Measurements from ENCODE around the gene CERS6. TPM values are rescaled to one million over a fixed set of nuclear protein-coding genes. Genes with fewer than 3 reads are reported as not detected.

Gene CERS6
- total RNA-seq, 1 donor: 16.0 TPM

DNA sequence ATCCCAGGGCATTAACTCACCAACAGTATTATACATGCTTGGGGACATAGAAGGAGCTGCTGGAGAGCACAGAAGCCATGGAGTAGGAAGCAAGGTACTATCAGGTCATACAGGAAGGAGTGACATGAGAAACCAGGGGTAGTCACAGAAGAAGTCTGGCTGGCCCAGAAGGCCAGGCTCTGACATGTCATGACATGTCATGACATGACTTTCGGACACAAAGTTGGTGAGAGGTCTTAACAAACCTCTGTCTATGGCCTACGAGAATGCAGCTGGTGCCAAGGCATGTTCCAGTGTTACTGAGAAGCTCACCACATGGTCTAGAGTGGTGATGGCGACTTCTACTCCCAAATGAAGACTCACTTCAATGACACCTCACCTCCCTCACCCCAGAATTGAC is 3.3 kb upstream of the CERS6 start:
- TF ChIP-seq CTCF (IDR thresholded peaks at IDR 0.05; ENCODE audit: insufficient read depth, low read depth, low read length): no peak
- no peak overlapping the region for H3K4me3 ChIP-seq (ENCODE audit: low read depth, low read length)
- no peak for DNase-seq (ENCODE audit: low read depth)

GRCh38 chr2:168453404-168453803 is 2.7 kb upstream of the CERS6 start:
- TF ChIP-seq CTCF (IDR thresholded peaks at IDR 0.05; ENCODE audit: insufficient read depth, low read depth, low read length): no peak
- no peak overlapping the region for H3K4me3 ChIP-seq (ENCODE audit: low read depth, low read length)
- DNase-seq (ENCODE audit: low read depth): no peak

DNA sequence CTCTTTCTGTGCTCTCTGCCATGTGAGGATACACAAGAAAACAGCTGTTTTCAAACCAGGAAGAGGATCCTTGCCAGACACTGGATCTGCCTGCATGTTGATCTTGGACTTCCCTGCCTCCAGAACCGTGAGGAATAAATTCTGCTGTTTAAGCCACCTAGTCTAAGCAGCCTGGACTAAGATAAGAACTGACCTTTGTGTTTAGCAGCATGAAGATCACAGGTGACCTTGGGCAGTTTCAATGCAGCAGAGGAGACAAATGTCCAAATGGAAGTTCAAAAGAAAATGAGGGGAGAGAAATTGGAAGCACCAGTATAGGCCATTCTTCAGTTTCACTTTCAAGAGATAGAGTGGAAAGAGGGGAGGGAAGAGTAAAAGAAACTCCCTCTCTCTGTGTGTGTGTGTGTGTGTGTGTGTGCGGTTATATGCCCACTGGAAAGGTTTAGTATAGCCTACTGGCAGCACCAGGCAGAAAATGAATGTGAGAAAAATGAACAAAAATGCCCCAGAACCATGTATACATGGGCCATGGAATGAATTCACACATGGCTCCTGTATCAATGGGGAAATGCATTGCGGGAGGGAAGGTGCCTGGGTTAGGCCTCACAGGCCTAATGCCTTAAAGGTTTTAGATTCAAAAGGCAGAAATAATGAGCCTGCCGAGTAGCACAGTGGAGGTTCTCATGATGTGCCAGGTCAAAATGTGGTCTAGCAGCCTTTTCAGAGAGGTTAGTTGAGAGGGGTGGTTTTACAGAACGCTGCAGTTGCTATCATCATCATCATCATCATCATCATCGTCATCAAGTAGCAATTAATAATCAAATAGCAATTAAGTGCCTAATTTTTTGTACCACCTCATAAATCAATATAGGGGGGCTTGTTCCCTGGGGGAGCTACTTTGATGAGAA is 1.1 kb upstream of the CERS6 start:
- no peak for DNase-seq (ENCODE audit: low read depth)
- TF ChIP-seq CTCF (IDR thresholded peaks at IDR 0.05; ENCODE audit: insufficient read depth, low read depth, low read length): no peak
- peak overlapping the region; percentile 73 for H3K4me3 ChIP-seq (ENCODE audit: low read depth, low read length)

DNA sequence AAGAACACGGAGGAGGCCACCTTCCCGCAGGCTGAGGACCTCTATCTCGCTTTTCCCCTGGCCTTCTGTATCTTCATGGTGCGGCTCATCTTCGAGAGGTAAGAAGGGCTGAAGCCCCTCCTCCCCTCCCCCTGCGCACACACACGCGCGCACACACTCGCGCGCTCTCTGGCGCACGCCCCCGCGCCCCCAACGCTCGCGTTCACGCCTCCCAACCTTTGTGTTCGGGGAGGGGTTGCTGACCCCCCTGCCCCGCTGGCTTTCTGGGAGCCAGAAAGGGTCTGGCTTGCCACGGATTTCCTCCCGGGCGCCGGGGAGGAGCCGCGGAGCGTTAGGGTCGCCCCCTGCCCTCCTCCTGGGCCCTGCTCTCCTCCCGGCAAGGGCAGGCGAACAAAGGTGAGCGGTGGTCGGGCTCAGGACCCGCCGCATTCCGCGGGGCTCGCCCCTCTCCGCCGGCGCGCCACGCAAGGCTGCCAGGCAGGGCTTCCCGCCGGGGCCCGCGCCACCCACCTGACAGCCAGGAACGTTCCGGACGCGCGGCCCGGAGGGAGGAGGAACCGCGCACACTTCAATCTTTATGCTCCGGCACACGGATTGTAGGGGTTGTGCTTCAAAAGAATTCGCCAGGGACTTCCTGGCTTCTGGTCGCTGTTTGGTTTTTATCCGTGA is 583 bp downstream of the CERS6 start:
- peak overlapping the region; percentile 84 for H3K4me3 ChIP-seq (ENCODE audit: low read depth, low read length)
- no peak for TF ChIP-seq CTCF (IDR thresholded peaks at IDR 0.05; ENCODE audit: insufficient read depth, low read depth, low read length)
- DNase-seq (ENCODE audit: low read depth): peak; percentile 22

DNA sequence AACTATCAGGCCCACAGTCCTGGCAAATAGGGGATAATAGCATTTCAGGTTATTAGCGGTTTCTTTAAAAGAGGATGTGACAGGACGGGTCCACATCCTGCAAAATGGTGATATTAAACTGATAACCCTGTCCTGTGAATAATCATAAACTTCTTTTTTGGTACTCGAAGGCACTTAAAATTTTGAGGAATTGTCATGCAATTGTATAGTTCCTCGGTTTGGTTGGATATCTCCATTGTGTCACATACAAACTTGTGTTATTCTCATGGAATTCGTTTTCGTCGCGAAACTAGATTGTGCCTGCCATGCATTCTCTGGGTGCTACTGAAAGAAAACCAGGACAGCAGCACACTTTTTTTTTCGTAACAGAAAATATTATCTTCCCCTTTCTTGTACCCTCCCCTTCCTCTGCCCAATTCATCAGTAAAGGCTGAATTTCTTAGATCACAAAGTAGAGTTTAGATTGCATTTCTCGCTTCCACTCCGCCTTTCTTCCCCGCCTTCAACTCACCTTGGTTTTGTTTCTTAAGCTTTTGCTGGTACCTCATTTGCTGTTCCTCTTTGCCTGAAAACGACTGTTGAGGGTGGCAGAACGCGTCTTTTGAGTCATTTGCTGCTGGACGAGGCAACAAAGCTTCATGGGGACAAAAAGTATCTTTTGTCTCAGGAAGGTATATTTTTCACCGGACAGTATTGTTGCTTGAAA is 1.3 kb downstream of the CERS6 start:
- peak overlapping the region; percentile 84 for H3K4me3 ChIP-seq (ENCODE audit: low read depth, low read length)
- no peak for TF ChIP-seq CTCF (IDR thresholded peaks at IDR 0.05; ENCODE audit: insufficient read depth, low read depth, low read length)
- no peak for DNase-seq (ENCODE audit: low read depth)

DNA sequence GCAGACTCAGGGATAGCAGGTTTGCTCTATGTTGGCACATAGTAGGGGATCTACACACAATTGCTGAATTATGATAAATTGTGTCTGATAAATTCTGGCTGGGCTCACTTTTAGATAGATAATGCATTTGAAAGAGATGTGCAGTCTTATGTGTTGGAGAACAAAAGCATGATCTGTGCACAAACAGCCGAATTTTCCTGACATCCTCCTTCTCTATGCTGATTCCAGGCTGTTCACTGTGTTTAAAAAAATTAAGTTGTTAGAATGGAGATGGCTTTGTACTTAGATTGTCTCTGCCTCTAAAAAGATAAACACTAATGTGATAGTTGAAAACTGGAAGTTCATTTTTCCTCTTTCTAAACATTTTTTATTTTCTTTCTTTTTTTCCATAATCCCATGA is 2.1 kb downstream of the CERS6 start:
- no peak for DNase-seq (ENCODE audit: low read depth)
- no peak for TF ChIP-seq CTCF (IDR thresholded peaks at IDR 0.05; ENCODE audit: insufficient read depth, low read depth, low read length)
- no peak overlapping the region for H3K4me3 ChIP-seq (ENCODE audit: low read depth, low read length)
